Lung (tissue), 12 donors: ENCODE data around the gene NGRN. TPM values are rescaled to one million over a fixed set of nuclear protein-coding genes. Genes with fewer than 3 reads are reported as not detected.

Source experiments
- ATAC-seq: fragments of 200-7000 bp; cut with Tn5 transposase; one replicate; pipeline ENCODE4 v1.9.1; 2020; ENCODE audit warnings: moderate number of reproducible peaks; ENCODE audit not compliant: insufficient read depth, low FRiP score
- DNase-seq, 3 donors: peaks; one replicate each; pipeline ENCODE4 v3.0.0-alpha.2; 2013 to 2017
- H3K27ac ChIP-seq, 2 donors: one replicate each; pipeline ENCODE4 v1.5.1; 2013; ENCODE audit warnings: mild to moderate bottlenecking in 2 of 2, moderate library complexity in 2 of 2, control low read depth in 1 of 2, inconsistent platforms in 1 of 2, low read depth in 1 of 2, low read length in 1 of 2
- H3K27me3 ChIP-seq, 3 donors: one replicate each; pipeline ENCODE4 v1.5.1; 2013; ENCODE audit warnings: low read length in 2 of 3; ENCODE audit not compliant: control insufficient read depth in 3 of 3, insufficient read depth in 3 of 3
- H3K36me3 ChIP-seq, 4 donors: one replicate each; pipeline ENCODE4 v1.5.1; 2013; ENCODE audit warnings: low read length in 4 of 4, mild to moderate bottlenecking in 1 of 4, moderate library complexity in 1 of 4; ENCODE audit not compliant: control insufficient read depth in 4 of 4, insufficient read depth in 4 of 4
- H3K4me1 ChIP-seq, 5 donors: one replicate each; pipeline ENCODE4 v1.5.1; 2013; ENCODE audit warnings: low read length in 5 of 5, mild to moderate bottlenecking in 2 of 5, moderate library complexity in 1 of 5; ENCODE audit not compliant: control insufficient read depth in 5 of 5, insufficient read depth in 5 of 5
- H3K4me3 ChIP-seq: one replicate; pipeline ENCODE4 v1.5.1; 2013; ENCODE audit warnings: mild to moderate bottlenecking, control low read depth, moderate library complexity
- H3K9ac ChIP-seq, 2 donors: one replicate each; pipeline ENCODE4 v1.5.1; 2013; ENCODE audit warnings: low read length in 2 of 2, control low read depth in 1 of 2; ENCODE audit not compliant: insufficient read depth in 1 of 2
- H3K9me3 ChIP-seq, 4 donors: one replicate each; pipeline ENCODE4 v1.5.1; 2013; ENCODE audit warnings: low read length in 3 of 4, mild to moderate bottlenecking in 1 of 4, moderate library complexity in 1 of 4; ENCODE audit not compliant: control insufficient read depth in 4 of 4, insufficient read depth in 3 of 4
- CTCF ChIP-seq: IDR thresholded peaks from 2 replicates; pipeline ENCODE4 v1.5.1; 2012; ENCODE audit warnings: mild to moderate bottlenecking; ENCODE audit errors: control extremely low read depth, extremely low read depth
- WGBS, 2 donors: extraction: QIAGEN DNeasy Blood & Tissue Kit; methylation state at CpG; one replicate each; pipeline ENCODE4 v1.1.7; 2013; 5-methylcytosine and 5-hydroxymethylcytosine counted together
- polyA plus RNA-seq, 2 donors: library from polyadenylated mRNA; stranded (reverse); fragments of 200-250 nt; gene quantifications; one replicate each; pipeline ENCODE4 v1.2.1, GENCODE V29; 2013
- total RNA-seq, 2 donors: library from RNA; depleted of rRNA in 1 of 2; stranded (reverse); fragments of >200 nt in 1 of 2; gene quantifications; one replicate each; pipeline ENCODE4 v1.2.1, GENCODE V29; 2014 to 2021
- donor health status: control.
- donor health status: control.
- donor health status: Bipolar disorder and iron deficiency.
- donor health status: healthy.
- donor health status: DM: yes; HTN: yes; CAD: no.

The NGRN gene
- total and polyA plus RNA-seq, 4 donors: 55.2 to 89.2 (median 71.2) TPM

GRCh38 chr15:90306560-90306959, 41.1 kb downstream of the NGRN start:
- TF ChIP-seq CTCF: no peak
- ATAC-seq: no peak
- Histone ChIP-seq H3K4me3 (no peak overlapping the region), H3K9ac (no peak overlapping the region), H3K27ac (no peak overlapping the region), H3K27me3 (no peaks in the 10 kb centered on the region), H3K36me3 (no peaks in the 10 kb centered on the region), H3K9me3 (no peaks in the 10 kb centered on the region), H3K4me1 (peaks cover 0 to 16% (median 1%) of the 10 kb centered on the region in 5 donors)
- no peak for DNase-seq
- WGBS, 2 donors: 35 to 36% methylated on average over 6 of the region's 6 CpGs

- 84 to 89% methylated on average over 2 of the region's 2 CpGs for WGBS, 2 donors
- Histone ChIP-seq H3K4me3 (no peak overlapping the region), H3K9ac (no peak overlapping the region), H3K27ac (no peak overlapping the region), H3K36me3 (no peaks in the 10 kb centered on the region), H3K9me3 (no peaks in the 10 kb centered on the region), H3K4me1 (peaks cover 0 to 16% (median 1%) of the 10 kb centered on the region in 5 donors), H3K27me3 (no peaks in the 10 kb centered on the region)
- DNase-seq (no peak), ATAC-seq (no peak)
- TF ChIP-seq CTCF: no peak
Observed at GRCh38 chr15:90307661-90308060, 42.2 kb downstream of the NGRN start.

GRCh38 chr15:90309020-90309419, 43.5 kb downstream of the NGRN start:
- Histone ChIP-seq H3K9ac (no peak overlapping the region), H3K36me3 (no peaks in the 10 kb centered on the region), H3K27me3 (no peaks in the 10 kb centered on the region), H3K27ac (no peak overlapping the region), H3K9me3 (no peaks in the 10 kb centered on the region), H3K4me1 (peaks cover 0 to 16% (median 1%) of the 10 kb centered on the region in 5 donors), H3K4me3 (no peak overlapping the region)
- no peak for TF ChIP-seq CTCF
- ATAC-seq (no peak), DNase-seq (no peak)
- WGBS, 2 donors: 97% methylated on average over 4 of the region's 4 CpGs
